Endothelial cell of umbilical vein (primary cell): ENCODE data around the gene EPHX1. TPM values are rescaled to one million over a fixed set of nuclear protein-coding genes. Genes with fewer than 3 reads are reported as not detected.

Experiments used
- BruUV-seq: library from RNA; stranded (reverse); fragments of 400-500 nt; replicated peaks from 2 replicates; lab custom pipeline; 2021; lab: Mats Ljungman, UMichigan
- CTCF ChIA-PET: fragments of 300-600, 350-600 bp; sonication (Branson Sonifier 250); formaldehyde crosslinking; loops from one replicate; lab custom pipeline; 2021; ENCODE audit warnings: antibody characterized with exemption, inconsistent platforms; lab: Charles Lee
- POLR2A ChIA-PET: fragments of 300-600, 350-600 bp; sonication (Branson Sonifier 250); formaldehyde crosslinking; loops from one replicate; lab custom pipeline; 2021; ENCODE audit warnings: antibody characterized with exemption, inconsistent platforms; lab: Charles Lee
- DNase-seq: peaks from one replicate; pipeline ENCODE4 v3.0.0-alpha.2; 2011; ENCODE audit warnings: low read depth, low spot score
- FAIRE-seq: peaks from 2 replicates; lab custom pipeline; 2011; peaks lifted over from hg19 to GRCh38; lab: Jason Lieb, UNC
- H2AFZ ChIP-seq: 2 replicates; pipeline ENCODE4 v1.6.0; 2012; ENCODE audit warnings: low read depth, low read length, control low read depth, inconsistent platforms
- H3K27ac ChIP-seq: 2 replicates; pipeline ENCODE4 v1.5.1; 2011; ENCODE audit warnings: low read depth, mild to moderate bottlenecking, control low read depth, low read length, moderate library complexity; ENCODE audit not compliant: insufficient read depth
- H3K27me3 ChIP-seq, 2 experiments: 2 replicates each; pipeline versions ENCODE4 v1.6.0 to v1.6.1; 2011; ENCODE audit warnings: low read length in 2 of 2, mixed read lengths in 1 of 2; ENCODE audit not compliant: control insufficient read depth in 2 of 2, insufficient read depth in 2 of 2
- H3K36me3 ChIP-seq, 2 experiments: 2 replicates in 1 of 2; 3 replicates in 1 of 2; pipeline ENCODE4 v1.5.1; 2011; ENCODE audit warnings: low read length in 2 of 2, mild to moderate bottlenecking in 1 of 2, moderate library complexity in 1 of 2; ENCODE audit not compliant: control insufficient read depth in 2 of 2, insufficient read depth in 2 of 2; ENCODE audit errors: extremely low read depth in 1 of 2
- H3K4me1 ChIP-seq: 3 replicates; pipeline ENCODE4 v1.5.1; 2011; ENCODE audit warnings: mild to moderate bottlenecking, low read length; ENCODE audit not compliant: control insufficient read depth, insufficient read depth; ENCODE audit errors: extremely low read depth
- H3K4me2 ChIP-seq: 2 replicates; pipeline ENCODE4 v1.6.1; 2011; ENCODE audit warnings: low read length, control low read depth, mixed read lengths; ENCODE audit not compliant: insufficient read depth
- H3K4me3 ChIP-seq, 3 experiments: fragments of 200-600 bp in 1 of 3; sonication (generic), shearing (Covaris generic) in 1 of 3; replicated peaks in 1 of 3; 2 replicates each; pipeline ENCODE4 v1.5.1; 2011 to 2016; ENCODE audit warnings: control low read depth in 3 of 3, low read length in 3 of 3, mild to moderate bottlenecking in 2 of 3, inconsistent platforms in 1 of 3, low read depth in 1 of 3, moderate library complexity in 1 of 3; ENCODE audit not compliant: insufficient read depth in 1 of 3
- H3K79me2 ChIP-seq: 2 replicates; pipeline ENCODE4 v1.6.0; 2012; ENCODE audit warnings: low read length, inconsistent platforms; ENCODE audit not compliant: control insufficient read depth, insufficient read depth
- H3K9ac ChIP-seq: replicated peaks from 2 replicates; pipeline ENCODE3; 2011; ENCODE audit warnings: low read length, control low read depth; ENCODE audit not compliant: insufficient read depth; ENCODE audit errors: extremely low read depth
- H3K9me1 ChIP-seq: replicated peaks from 3 replicates; pipeline ENCODE4 v1.6.0; 2011; ENCODE audit warnings: mild to moderate bottlenecking, low read length; ENCODE audit not compliant: control insufficient read depth, insufficient read depth; ENCODE audit errors: extremely low read depth
- H3K9me3 ChIP-seq: replicated peaks from 2 replicates; pipeline ENCODE4 v1.5.1; 2012; ENCODE audit warnings: low read length, inconsistent platforms; ENCODE audit not compliant: control insufficient read depth, insufficient read depth
- H4K20me1 ChIP-seq: replicated peaks from 2 replicates; pipeline ENCODE3; 2011; ENCODE audit warnings: mild to moderate bottlenecking, low read length; ENCODE audit not compliant: control insufficient read depth, insufficient read depth; ENCODE audit errors: extremely low read depth
- CTCF ChIP-seq, 2 donors: IDR thresholded peaks; 1 replicate in 1 of 2; 2 replicates in 1 of 2; pipeline ENCODE4 v1.5.1; 2011; ENCODE audit warnings: low read length in 2 of 2, mild to moderate bottlenecking in 2 of 2, moderate library complexity in 2 of 2, control low read depth in 1 of 2, inconsistent platforms in 1 of 2, low read depth in 1 of 2; ENCODE audit not compliant: insufficient read depth in 1 of 2; ENCODE audit errors: extremely low read depth in 1 of 2
- EZH2 ChIP-seq: IDR thresholded peaks from 2 replicates; pipeline ENCODE4 v1.6.1; 2012; ENCODE audit warnings: borderline replicate concordance, low read depth, mild to moderate bottlenecking, moderate library complexity, low read length, inconsistent platforms; ENCODE audit not compliant: severe bottlenecking
- FOS ChIP-seq: IDR thresholded peaks from 2 replicates; pipeline ENCODE4 v1.6.1; 2011; ENCODE audit warnings: mild to moderate bottlenecking, low read length, moderate library complexity, borderline replicate concordance; ENCODE audit not compliant: insufficient read depth
- GATA2 ChIP-seq: IDR thresholded peaks from 2 replicates; pipeline ENCODE4 v1.7.0; 2011; ENCODE audit warnings: low read depth, mild to moderate bottlenecking, moderate library complexity, mixed read lengths, low read length; ENCODE audit not compliant: insufficient read length, insufficient read depth
- JUN ChIP-seq: IDR thresholded peaks from 2 replicates; pipeline ENCODE4 v1.6.1; 2011; ENCODE audit warnings: borderline replicate concordance, low read depth; ENCODE audit not compliant: insufficient read length, insufficient read depth
- MAX ChIP-seq: IDR thresholded peaks from 2 replicates; pipeline ENCODE4 v1.6.1; 2011; ENCODE audit not compliant: insufficient read depth, insufficient read length
- MYC ChIP-seq: IDR thresholded peaks from one replicate; pipeline ENCODE4 v1.6.1; 2011; ENCODE audit warnings: mild to moderate bottlenecking, low read depth, low read length
- POLR2A ChIP-seq: IDR thresholded peaks from 2 replicates; pipeline ENCODE4 v1.6.1; 2012; ENCODE audit warnings: low read depth, mild to moderate bottlenecking, control low read depth, low read length
- POLR2AphosphoS5 ChIP-seq: IDR thresholded peaks from 2 replicates; pipeline ENCODE4 v1.6.1; 2012; ENCODE audit warnings: low read depth, mild to moderate bottlenecking, control low read depth, low read length, moderate library complexity; ENCODE audit not compliant: insufficient read depth
- dilution Hi-C: fragments of 300-500 bp; cut with MboI; formaldehyde crosslinking; loops from one replicate; pipeline ENCODE4 v1.15.0; 2019; ENCODE audit warnings: low sequenced_read_pairs; ENCODE audit not compliant: extremely low pct_ligation_motif_present
- intact Hi-C: fragments of 100-400 bp; cut with micrococcal nuclease; formaldehyde crosslinking; loops from one replicate; pipeline ENCODE4 v1.10.0; 2022
- polyA plus RNA-seq, 4 experiments: library from polyadenylated mRNA; depleted of rRNA in 3 of 4; stranded (reverse) in 3 of 4; unstranded in 1 of 4; fragments of >200 nt; gene quantifications; 2 replicates each; pipeline versions ENCODE4 v1.2.1 to v1.2.3, GENCODE V29; 2011 to 2012; ENCODE audit warnings: missing spikeins in 1 of 4
- total RNA-seq: library from RNA; stranded (reverse); gene quantifications from 2 replicates; pipeline ENCODE4 v1.2.3, GENCODE V29; 2021

The EPHX1 gene
- total and polyA plus RNA-seq, 2 donors (not counting 3 experiments of a cell fraction or from before 2014, with no cell fraction given) = 23.7 to 25.2 TPM

GRCh38 chr1:225819346-225820192, 9.6 kb downstream of the EPHX1 start:
- Histone ChIP-seq H3K9me3 (no peaks in the 10 kb centered on the region), H3K36me3 (no peaks in the 10 kb centered on the region), H2AFZ (no peak overlapping the region), H3K4me2 (no peak overlapping the region), H3K4me3 (no peak overlapping the region), H3K4me1 (peaks cover 9% of the 10 kb centered on the region), H3K27ac (no peak overlapping the region), H3K9me1 (no peaks in the 10 kb centered on the region), H4K20me1 (no peaks in the 10 kb centered on the region), H3K27me3 (no peaks in the 10 kb centered on the region), H3K79me2 (no peaks in the 10 kb centered on the region), H3K9ac (no peak overlapping the region)
- intact Hi-C loops = no loop called here
- TF ChIP-seq FOS (no peak), POLR2A (no peak), MYC (no peak), POLR2AphosphoS5 (no peak)
- BruUV-seq = no TSS peak
- ChIA-PET POLR2A (no interaction called here), CTCF (interaction anchor here (1.8 kb wide), 1 partner anchor 15 kb away, joined by 5 read pairs; no protein-coding TSS in a partner anchor)
- dilution Hi-C loops = no loop called here
- DNase-seq (no peak), FAIRE-seq (no peak)

DNA sequence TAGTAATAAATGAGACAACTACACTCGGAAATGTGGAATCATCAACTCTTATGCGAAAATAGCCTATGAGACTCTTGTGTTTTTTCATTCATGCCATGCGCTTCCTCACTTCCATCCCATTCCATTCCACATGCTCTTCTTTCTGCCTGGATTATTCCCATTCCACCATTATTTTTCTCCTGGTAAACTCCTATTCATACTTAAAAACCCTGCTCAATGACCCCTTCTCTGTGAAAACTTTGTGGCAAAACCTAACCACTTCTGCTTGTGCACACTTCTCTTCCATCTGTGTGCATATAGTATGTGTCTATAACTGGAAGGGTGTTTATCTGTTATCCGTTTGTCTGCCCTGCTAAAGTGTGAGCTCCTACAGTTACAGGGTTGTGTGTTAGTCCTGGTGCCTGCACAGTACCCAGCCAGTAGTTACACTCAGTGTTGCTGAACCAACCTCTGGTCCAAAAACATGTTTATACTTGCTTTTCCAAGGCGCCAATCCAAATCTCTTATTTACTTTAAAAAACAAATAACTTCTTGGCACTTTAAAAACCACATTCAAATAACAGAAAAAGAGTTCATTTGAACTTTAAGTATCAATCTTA, 10.7 kb downstream of the EPHX1 start:
- Histone ChIP-seq H3K36me3 (no peaks in the 10 kb centered on the region), H3K4me1 (peaks cover 9% of the 10 kb centered on the region), H3K9me3 (no peaks in the 10 kb centered on the region), H3K9ac (no peak overlapping the region), H4K20me1 (no peaks in the 10 kb centered on the region), H3K27me3 (no peaks in the 10 kb centered on the region), H3K4me3 (no peak overlapping the region), H3K4me2 (no peak overlapping the region), H2AFZ (no peak overlapping the region), H3K9me1 (no peaks in the 10 kb centered on the region), H3K27ac (no peak overlapping the region), H3K79me2 (no peaks in the 10 kb centered on the region)
- POLR2A ChIA-PET = no interaction called here
- BruUV-seq = no TSS peak
- intact Hi-C loops = no loop called here
- TF ChIP-seq MYC (no peak), EZH2 (no peak), GATA2 (no peak), JUN (no peak), POLR2A (no peak), FOS (no peak), CTCF (IDR thresholded peaks at IDR 0.05; ENCODE audit: extremely low read depth in 1 of 2, insufficient read depth in 1 of 2, low read depth in 1 of 2, low read length in 2 of 2) (no peak), MAX (no peak), POLR2AphosphoS5 (no peak)
- dilution Hi-C loops = no loop called here
- CTCF ChIA-PET = interaction anchor here (1.8 kb wide), 1 partner anchor 14 kb away, joined by 5 read pairs; no protein-coding TSS in a partner anchor
- FAIRE-seq (no peak), DNase-seq (no peak)
